CD14-positive monocyte (primary cell): ENCODE results near the gene ZNF579. TPM values are rescaled to one million over a fixed set of nuclear protein-coding genes. Genes with fewer than 3 reads are reported as not detected.

Source experiments
- DNase-seq, 3 donors: peaks; one replicate each; pipeline ENCODE4 v3.0.0-alpha.2; 2011 to 2022
- H2AFZ ChIP-seq: 2 replicates; pipeline ENCODE4 v1.6.0; 2012; ENCODE audit warnings: mild to moderate bottlenecking, low read depth, low read length, inconsistent platforms; ENCODE audit not compliant: insufficient read depth, poor library complexity, severe bottlenecking
- H3K27ac ChIP-seq, 2 donors: 1 replicate in 1 of 2; 2 replicates in 1 of 2; pipeline ENCODE4 v1.5.1; 2012 to 2013; ENCODE audit warnings: low read length in 2 of 2, control low read depth in 1 of 2, inconsistent platforms in 1 of 2, low read depth in 1 of 2, mild to moderate bottlenecking in 1 of 2
- H3K27me3 ChIP-seq, 2 donors: one replicate each; pipeline versions ENCODE4 v1.6.0 to v1.6.1; 2011 to 2013; ENCODE audit warnings: low read length in 2 of 2; ENCODE audit not compliant: control insufficient read depth in 2 of 2, insufficient read depth in 2 of 2
- H3K36me3 ChIP-seq, 2 donors: replicated peaks in 1 of 2; 1 replicate in 1 of 2; 2 replicates in 1 of 2; pipeline versions ENCODE4 v1.5.1 to v1.6.1; 2012 to 2013; ENCODE audit warnings: low read length in 2 of 2, control low read depth in 1 of 2, inconsistent platforms in 1 of 2, mild to moderate bottlenecking in 1 of 2; ENCODE audit not compliant: insufficient read depth in 2 of 2, control insufficient read depth in 1 of 2
- H3K4me1 ChIP-seq, 2 donors: 1 replicate in 1 of 2; 2 replicates in 1 of 2; pipeline versions ENCODE4 v1.5.1 to v1.6.1; 2012 to 2013; ENCODE audit warnings: low read length in 2 of 2, control low read depth in 1 of 2, inconsistent platforms in 1 of 2, mild to moderate bottlenecking in 1 of 2, moderate library complexity in 1 of 2; ENCODE audit not compliant: insufficient read depth in 2 of 2, control insufficient read depth in 1 of 2
- H3K4me2 ChIP-seq: replicated peaks from 2 replicates; pipeline ENCODE3; 2012; ENCODE audit warnings: low read length, moderate library complexity, mild to moderate bottlenecking; ENCODE audit not compliant: poor library complexity, severe bottlenecking; ENCODE audit errors: extremely low read depth
- H3K4me3 ChIP-seq, 3 experiments: fragments of 200-600 bp in 1 of 3; sonication (generic) in 1 of 3; replicated peaks in 1 of 3; 1 replicate in 2 of 3; 2 replicates in 1 of 3; pipeline ENCODE4 v1.5.1; 2011 to 2013; ENCODE audit warnings: low read length in 3 of 3, mild to moderate bottlenecking in 3 of 3, control low read depth in 2 of 3, low read depth in 2 of 3, inconsistent platforms in 1 of 3, moderate library complexity in 1 of 3
- H3K79me2 ChIP-seq: 2 replicates; pipeline ENCODE4 v1.6.0; 2012; ENCODE audit warnings: mild to moderate bottlenecking, control low read depth, inconsistent platforms, low read length, moderate library complexity; ENCODE audit not compliant: insufficient read depth
- H3K9ac ChIP-seq: 2 replicates; pipeline ENCODE4 v1.6.0; 2017; ENCODE audit warnings: low read length, mild to moderate bottlenecking; ENCODE audit not compliant: insufficient read depth, poor library complexity, severe bottlenecking
- H3K9me3 ChIP-seq, 2 donors: replicated peaks in 1 of 2; 1 replicate in 1 of 2; 2 replicates in 1 of 2; pipeline versions ENCODE4 v1.5.1 to v1.6.1; 2012 to 2013; ENCODE audit warnings: low read length in 2 of 2, control low read depth in 1 of 2; ENCODE audit not compliant: control insufficient read depth in 1 of 2, insufficient read depth in 1 of 2
- H4K20me1 ChIP-seq: 2 replicates; pipeline ENCODE4 v1.6.0; 2012; ENCODE audit warnings: mild to moderate bottlenecking, low read length, control low read depth, moderate library complexity; ENCODE audit not compliant: insufficient read depth
- H3K27ac Mint-ChIP-seq, 7 donors: one replicate each; pipeline ENCODE4 v1.8.0; 2020; ENCODE audit warnings: mild to moderate bottlenecking in 7 of 7, mixed read lengths in 7 of 7, moderate library complexity in 6 of 7, inconsistent platforms in 2 of 7
- H3K27me3 Mint-ChIP-seq, 3 donors: one replicate each; pipeline ENCODE4 v1.8.0; 2021 to 2022; ENCODE audit warnings: low read depth in 3 of 3, mild to moderate bottlenecking in 3 of 3, mixed read lengths in 3 of 3, moderate library complexity in 3 of 3, inconsistent platforms in 1 of 3
- H3K36me3 Mint-ChIP-seq, 2 donors: one replicate each; pipeline ENCODE4 v1.8.0; 2020; ENCODE audit warnings: mixed read lengths in 2 of 2, inconsistent platforms in 1 of 2, mild to moderate bottlenecking in 1 of 2
- H3K4me1 Mint-ChIP-seq: one replicate; pipeline ENCODE4 v1.8.0; 2020; ENCODE audit warnings: mild to moderate bottlenecking, mixed read lengths
- H3K4me3 Mint-ChIP-seq, 2 donors: one replicate each; pipeline ENCODE4 v1.8.0; 2020; ENCODE audit warnings: mild to moderate bottlenecking in 2 of 2, mixed read lengths in 2 of 2, moderate library complexity in 1 of 2
- H3K9me3 Mint-ChIP-seq, 7 donors: one replicate each; pipeline ENCODE4 v1.8.0; 2020 to 2022; ENCODE audit warnings: mixed read lengths in 7 of 7, mild to moderate bottlenecking in 6 of 7, moderate library complexity in 6 of 7, inconsistent platforms in 2 of 7
- WGBS: methylation state at CpG from one replicate; pipeline ENCODE4 v1.1.5; 2013; ENCODE audit warnings: missing lambda C conversion rate; ENCODE audit not compliant: insufficient coverage; 5-methylcytosine and 5-hydroxymethylcytosine counted together
- intact Hi-C, 2 donors: fragments of 100-400 bp; cut with micrococcal nuclease; formaldehyde crosslinking; loops; one replicate each; pipeline versions ENCODE4 v1.15.0 to v1.15.1; 2023
- polyA plus RNA-seq, 3 donors: library from polyadenylated mRNA; depleted of rRNA in 1 of 3; unstranded in 2 of 3; stranded (reverse) in 1 of 3; fragments of 300-500 nt in 2 of 3; fragments of >200 nt in 1 of 3; fragmentation: Illumina TruSeq in 2 of 3; gene quantifications; 1 replicate in 2 of 3; 2 replicates in 1 of 3; pipeline ENCODE4 v1.2.3, GENCODE V29; 2012 to 2021
- TF ChIP-seq, protein P1 (sequence below): fragments of 200-600 bp; IDR thresholded peaks from one replicate; pipeline ENCODE4 v1.8.0; 2022; ENCODE audit warnings: antibody characterized with exemption, mild to moderate bottlenecking

ZNF579 gene
- polyA plus RNA-seq, 3 donors: 0.05 to 1.8 TPM; not detected in 1

DNA sequence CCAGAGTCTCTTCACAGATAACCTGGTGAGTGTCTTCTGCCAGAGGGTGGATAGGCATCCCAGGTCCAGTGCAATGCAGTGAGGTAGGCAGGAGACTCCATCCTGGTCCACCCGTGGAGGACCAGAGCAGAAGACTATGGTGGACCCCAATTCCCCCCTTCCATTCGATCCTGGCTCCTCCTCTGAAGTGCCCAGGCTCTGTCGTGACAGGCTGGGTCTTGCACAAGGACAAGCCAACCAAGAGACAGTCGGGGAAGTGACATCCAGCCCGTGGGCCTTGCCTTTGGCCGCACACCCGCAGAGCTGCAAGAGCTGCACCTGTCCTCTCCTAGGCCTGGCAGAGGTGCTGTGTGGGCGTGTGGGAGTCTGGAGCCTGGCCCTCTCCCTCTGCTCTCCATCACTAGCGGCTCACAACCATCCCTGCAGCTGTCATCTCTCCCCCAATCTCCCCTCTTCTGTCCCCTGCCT is 40.6 kb upstream of the ZNF579 start:
- no peak overlapping the region for H2AFZ ChIP-seq
- H3K27ac ChIP-seq: peak overlapping the region; percentile 83 to 84
- DNase-seq: no peak
- no peaks in the 10 kb centered on the region for H3K9me3 ChIP-seq
- peaks cover 22% of the 10 kb centered on the region for H3K79me2 ChIP-seq
- H3K27me3 ChIP-seq: no peaks in the 10 kb centered on the region
- no peaks in the 10 kb centered on the region for H4K20me1 ChIP-seq
- peak overlapping the region; percentile 89 to 97 (median 93) for H3K27ac Mint-ChIP-seq
- H3K4me1 ChIP-seq: peaks cover 64 to 76% of the 10 kb centered on the region in 2 donors
- H3K9me3 Mint-ChIP-seq: peaks cover 0 to 4% (median 0%) of the 10 kb centered on the region in 7 donors
- peaks cover 10 to 13% of the 10 kb centered on the region in 2 donors for H3K36me3 ChIP-seq
- peak overlapping the region; percentile 71 for H3K4me2 ChIP-seq
- peaks cover 0 to 8% (median 1%) of the 10 kb centered on the region in 3 donors for H3K27me3 Mint-ChIP-seq
- H3K4me3 ChIP-seq: peak overlapping the region in 1 of 3 experiments; percentile 58
- H3K4me3 Mint-ChIP-seq: peak overlapping the region in 1 of 2 donors; percentile 76
- WGBS: 44% methylated on average over 8 of the region's 9 CpGs
- H3K9ac ChIP-seq: no peak overlapping the region
- H3K4me1 Mint-ChIP-seq: peaks cover 62% of the 10 kb centered on the region
- peaks cover 19 to 30% of the 10 kb centered on the region in 2 donors for H3K36me3 Mint-ChIP-seq
- TF ChIP-seq, protein P1, sequence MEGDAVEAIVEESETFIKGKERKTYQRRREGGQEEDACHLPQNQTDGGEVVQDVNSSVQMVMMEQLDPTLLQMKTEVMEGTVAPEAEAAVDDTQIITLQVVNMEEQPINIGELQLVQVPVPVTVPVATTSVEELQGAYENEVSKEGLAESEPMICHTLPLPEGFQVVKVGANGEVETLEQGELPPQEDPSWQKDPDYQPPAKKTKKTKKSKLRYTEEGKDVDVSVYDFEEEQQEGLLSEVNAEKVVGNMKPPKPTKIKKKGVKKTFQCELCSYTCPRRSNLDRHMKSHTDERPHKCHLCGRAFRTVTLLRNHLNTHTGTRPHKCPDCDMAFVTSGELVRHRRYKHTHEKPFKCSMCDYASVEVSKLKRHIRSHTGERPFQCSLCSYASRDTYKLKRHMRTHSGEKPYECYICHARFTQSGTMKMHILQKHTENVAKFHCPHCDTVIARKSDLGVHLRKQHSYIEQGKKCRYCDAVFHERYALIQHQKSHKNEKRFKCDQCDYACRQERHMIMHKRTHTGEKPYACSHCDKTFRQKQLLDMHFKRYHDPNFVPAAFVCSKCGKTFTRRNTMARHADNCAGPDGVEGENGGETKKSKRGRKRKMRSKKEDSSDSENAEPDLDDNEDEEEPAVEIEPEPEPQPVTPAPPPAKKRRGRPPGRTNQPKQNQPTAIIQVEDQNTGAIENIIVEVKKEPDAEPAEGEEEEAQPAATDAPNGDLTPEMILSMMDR: no peak
- intact Hi-C loops: loop anchor here (2.0 to 5.0 kb wide), 2 partner anchors 14 to 34 kb away; no protein-coding TSS in a partner anchor

DNA sequence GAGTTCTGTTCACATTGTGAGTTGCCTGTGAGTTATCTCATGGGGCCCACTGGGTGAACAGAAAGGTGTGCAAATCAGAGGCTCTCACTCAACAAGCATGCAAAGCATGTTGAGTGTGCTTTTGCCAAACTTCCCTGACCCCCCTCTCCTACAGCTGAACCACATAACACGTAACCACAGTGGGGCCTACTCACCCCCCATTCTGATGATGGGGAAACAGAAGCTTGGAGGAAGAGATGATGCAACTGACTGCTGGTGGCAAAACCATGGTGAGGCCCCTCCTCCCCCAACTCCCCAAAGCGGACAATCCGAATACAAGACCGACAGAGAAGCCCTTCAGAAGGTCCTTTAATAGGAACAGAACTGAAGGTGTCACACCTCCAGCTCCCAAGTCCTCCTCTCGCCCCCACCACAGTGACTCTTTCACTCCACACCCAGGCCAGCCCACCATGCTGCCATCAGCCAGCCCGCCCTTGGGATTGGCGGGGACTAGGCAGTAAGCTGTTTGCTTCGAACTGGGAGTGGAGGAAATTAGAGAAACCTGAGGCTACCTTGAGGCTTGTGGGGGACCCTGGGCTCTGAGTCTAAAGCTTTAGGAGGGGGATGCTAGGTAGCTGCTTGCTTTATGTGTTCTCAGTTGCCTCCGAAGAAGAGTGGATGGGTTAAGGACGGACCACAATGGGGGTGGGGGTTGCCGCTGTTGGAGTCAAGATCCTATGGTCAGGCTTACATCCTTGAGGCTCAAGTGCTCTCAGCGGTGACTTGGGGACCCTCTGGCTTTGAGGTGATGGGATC is 40.0 kb upstream of the ZNF579 start:
- H3K9me3 Mint-ChIP-seq: peaks cover 0 to 4% (median 0%) of the 10 kb centered on the region in 7 donors
- Histone ChIP-seq H3K9ac (no peak overlapping the region), H2AFZ (peak overlapping the region; percentile 33), H3K27ac (peak overlapping the region; percentile 83 to 84), H3K9me3 (no peaks in the 10 kb centered on the region), H4K20me1 (no peaks in the 10 kb centered on the region), H3K4me1 (peaks cover 64 to 76% of the 10 kb centered on the region in 2 donors), H3K79me2 (peaks cover 27% of the 10 kb centered on the region), H3K4me3 (peak overlapping the region in 1 of 3 experiments; percentile 58), H3K4me2 (peak overlapping the region; percentile 71), H3K36me3 (peaks cover 12 to 19% of the 10 kb centered on the region in 2 donors), H3K27me3 (no peaks in the 10 kb centered on the region)
- H3K27ac Mint-ChIP-seq: peak overlapping the region; percentile 89 to 97 (median 93)
- TF ChIP-seq, protein P1: no peak
- H3K36me3 Mint-ChIP-seq: peaks cover 19 to 34% of the 10 kb centered on the region in 2 donors
- DNase-seq: peak; percentile 87 to 94 (median 88)
- H3K27me3 Mint-ChIP-seq: peaks cover 0 to 8% (median 1%) of the 10 kb centered on the region in 3 donors
- intact Hi-C loops: loop anchor here (2.0 to 5.0 kb wide), 2 partner anchors 14 to 33 kb away; no protein-coding TSS in a partner anchor
- H3K4me3 Mint-ChIP-seq: peak overlapping the region; percentile 62 to 76
- WGBS: 55% methylated on average over 9 of the region's 12 CpGs
- H3K4me1 Mint-ChIP-seq: peaks cover 62% of the 10 kb centered on the region
